ENCODE results near the gene FXYD2. TPM values are rescaled to one million over a fixed set of nuclear protein-coding genes. Genes with fewer than 3 reads are reported as not detected.

FXYD2 gene
- total and polyA plus RNA-seq, 2 of the 4 experiments (the other 2 are of a cell fraction), result 0.09 TPM; not detected in 1

DNA sequence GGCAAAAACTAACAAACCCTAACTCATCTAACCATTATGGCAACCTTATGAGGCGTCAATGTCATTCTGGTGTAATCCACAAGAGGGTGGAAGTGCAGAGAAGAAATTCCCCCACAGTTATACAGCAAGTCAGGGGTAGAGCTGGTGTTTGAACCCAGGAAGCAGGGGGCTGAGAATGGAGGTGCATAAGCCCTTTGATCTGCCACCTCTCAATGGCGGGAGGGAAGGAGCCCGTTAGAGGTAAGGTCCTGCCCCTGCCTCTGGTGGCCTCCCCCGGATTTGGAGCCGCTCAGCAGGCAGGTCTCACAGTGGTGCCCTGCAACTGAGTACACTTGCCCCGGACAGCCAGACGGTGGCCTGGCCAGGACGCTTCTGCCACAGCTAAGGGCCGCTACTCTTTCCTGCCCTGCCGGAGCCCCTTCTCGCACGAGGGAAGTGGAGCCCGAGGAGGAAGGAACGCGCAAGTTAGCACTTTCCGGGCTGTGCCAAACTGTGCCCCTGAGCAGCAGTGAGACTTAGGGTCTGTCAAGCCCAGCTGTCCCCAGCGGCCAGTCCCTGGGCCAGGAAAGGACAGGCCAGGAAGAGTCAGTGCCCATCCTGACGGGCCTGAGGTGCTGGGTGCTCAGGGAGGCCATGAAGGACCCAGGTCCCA lies 1.1 kb downstream of the FXYD2 start:
- no peak overlapping the region for H2AK5ac ChIP-seq (ENCODE audit: low read depth, low read length)
- no peak overlapping the region for H2BK5ac ChIP-seq (ENCODE audit: low read depth, low read length, poor library complexity, severe bottlenecking)
- no peak overlapping the region for H3K18ac ChIP-seq (ENCODE audit: low read depth, low read length)
- H4K8ac ChIP-seq (ENCODE audit: low read depth in 2 of 2, low read length in 2 of 2), result no peak overlapping the region
- H3K14ac ChIP-seq (replicated peaks; ENCODE audit: low read depth, low read length), result no peak overlapping the region
- H4K91ac ChIP-seq (ENCODE audit: insufficient read depth, low read depth, low read length), result no peak overlapping the region
- no peak overlapping the region for H3K4ac ChIP-seq (ENCODE audit: low read depth, low read length)
- WGBS, 2 experiments (ENCODE audit: extremely low coverage in 2 of 2, insufficient read length in 1 of 2), result 59% methylated on average over 14 of the region's 18 CpGs; no CpG with 5 or more reads in 1 of the 2 experiments
- no peaks in the 10 kb centered on the region for H3K9me3 ChIP-seq (ENCODE audit: control insufficient read depth, insufficient read depth, low read length)
- intact Hi-C loops (cut with micrococcal nuclease) (no loop called here), dilution Hi-C loops (cut with HindIII; ENCODE audit: low sequenced_read_pairs, unreplicated experiment) (no loop called here), in situ Hi-C loops (cut with MboI; ENCODE audit: low sequenced_read_pairs) (no loop called here)
- POLR2A ChIA-PET (ENCODE audit: unreplicated experiment), result no interaction called here
- no peak for ATAC-seq (ENCODE audit: low read depth)
- H3K23ac ChIP-seq (ENCODE audit: low read depth, low read length), result no peak overlapping the region
- no peak overlapping the region for H3K9ac ChIP-seq (ENCODE audit: low read depth, low read length)
- no peak overlapping the region for H3K4me2 ChIP-seq (ENCODE audit: low read depth, low read length)
- no peak overlapping the region for H2BK15ac ChIP-seq (ENCODE audit: low read depth, low read length)
- H2BK20ac ChIP-seq (ENCODE audit: low read depth, low read length), result no peak overlapping the region
- CTCF ChIA-PET, result interaction anchor here (0.9 kb wide), 1 partner anchor 22 kb away, joined by 3 read pairs; no protein-coding TSS in a partner anchor
- no peaks in the 10 kb centered on the region for H4K20me1 ChIP-seq (ENCODE audit: insufficient read depth, low read length)
- H2AFZ ChIP-seq (replicated peaks; ENCODE audit: low read length, poor library complexity), result peak overlapping the region; percentile 76
- H3K79me1 ChIP-seq (ENCODE audit: low read depth in 1 of 2, low read length in 2 of 2), result no peaks in the 10 kb centered on the region
- peaks cover 2% of the 10 kb centered on the region; the same call in 1 of the 2 replicates for H3K27me3 ChIP-seq (ENCODE audit: control insufficient read depth, insufficient read depth, low read length)
- no peak overlapping the region for H4K5ac ChIP-seq (ENCODE audit: low read depth, low read length)
- no peak overlapping the region for H2BK120ac ChIP-seq (ENCODE audit: low read depth, low read length)
- TF ChIP-seq CEBPB (IDR thresholded peaks at IDR 0.05; ENCODE audit: low read depth, low read length) (no peak), SMC3 (IDR thresholded peaks at IDR 0.05; ENCODE audit: low read depth, low read length) (no peak), MAFK (IDR thresholded peaks at IDR 0.05; ENCODE audit: low read depth, low read length) (no peak), MAZ (IDR thresholded peaks at IDR 0.05; ENCODE audit: borderline replicate concordance, low read depth, low read length) (no peak), FOS (IDR thresholded peaks at IDR 0.05; ENCODE audit: low read depth, low read length) (no peak), BHLHE40 (IDR thresholded peaks at IDR 0.05; ENCODE audit: low read depth, low read length) (no peak), RCOR1 (IDR thresholded peaks at IDR 0.05; ENCODE audit: insufficient replicate concordance, low read length) (no peak)
- TF ChIP-seq, protein P1, sequence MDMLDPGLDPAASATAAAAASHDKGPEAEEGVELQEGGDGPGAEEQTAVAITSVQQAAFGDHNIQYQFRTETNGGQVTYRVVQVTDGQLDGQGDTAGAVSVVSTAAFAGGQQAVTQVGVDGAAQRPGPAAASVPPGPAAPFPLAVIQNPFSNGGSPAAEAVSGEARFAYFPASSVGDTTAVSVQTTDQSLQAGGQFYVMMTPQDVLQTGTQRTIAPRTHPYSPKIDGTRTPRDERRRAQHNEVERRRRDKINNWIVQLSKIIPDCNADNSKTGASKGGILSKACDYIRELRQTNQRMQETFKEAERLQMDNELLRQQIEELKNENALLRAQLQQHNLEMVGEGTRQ (IDR thresholded peaks at IDR 0.05; ENCODE audit: low read depth, low read length), result no peak
- TF ChIP-seq, protein P2, sequence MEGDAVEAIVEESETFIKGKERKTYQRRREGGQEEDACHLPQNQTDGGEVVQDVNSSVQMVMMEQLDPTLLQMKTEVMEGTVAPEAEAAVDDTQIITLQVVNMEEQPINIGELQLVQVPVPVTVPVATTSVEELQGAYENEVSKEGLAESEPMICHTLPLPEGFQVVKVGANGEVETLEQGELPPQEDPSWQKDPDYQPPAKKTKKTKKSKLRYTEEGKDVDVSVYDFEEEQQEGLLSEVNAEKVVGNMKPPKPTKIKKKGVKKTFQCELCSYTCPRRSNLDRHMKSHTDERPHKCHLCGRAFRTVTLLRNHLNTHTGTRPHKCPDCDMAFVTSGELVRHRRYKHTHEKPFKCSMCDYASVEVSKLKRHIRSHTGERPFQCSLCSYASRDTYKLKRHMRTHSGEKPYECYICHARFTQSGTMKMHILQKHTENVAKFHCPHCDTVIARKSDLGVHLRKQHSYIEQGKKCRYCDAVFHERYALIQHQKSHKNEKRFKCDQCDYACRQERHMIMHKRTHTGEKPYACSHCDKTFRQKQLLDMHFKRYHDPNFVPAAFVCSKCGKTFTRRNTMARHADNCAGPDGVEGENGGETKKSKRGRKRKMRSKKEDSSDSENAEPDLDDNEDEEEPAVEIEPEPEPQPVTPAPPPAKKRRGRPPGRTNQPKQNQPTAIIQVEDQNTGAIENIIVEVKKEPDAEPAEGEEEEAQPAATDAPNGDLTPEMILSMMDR (conservative IDR thresholded peaks at IDR 0.05; ENCODE audit: low read depth, low read length), result no peak
- no peaks in the 10 kb centered on the region for H3K9me1 ChIP-seq (ENCODE audit: insufficient read depth, low read length)
- H3K36me3 ChIP-seq (ENCODE audit: control insufficient read depth, insufficient read depth, low read length), result no peaks in the 10 kb centered on the region
- no peak overlapping the region for H3K4me3 ChIP-seq (ENCODE audit: insufficient read depth, low read depth, low read length)
- H3K4me1 ChIP-seq (ENCODE audit: control insufficient read depth, insufficient read depth, low read length), result peaks cover 3% of the 10 kb centered on the region; the same call in 1 of the 2 replicates
- H3K56ac ChIP-seq (ENCODE audit: extremely low read depth, insufficient read depth, low read length), result no peak overlapping the region
- no peak overlapping the region for H3K27ac ChIP-seq (ENCODE audit: insufficient read depth, low read length)
- DNase-seq, result no peak
- H2AK9ac ChIP-seq (replicated peaks; ENCODE audit: low read depth, low read length, poor library complexity), result peak overlapping the region; percentile 19
- no TSS peak for BruUV-seq (replicated peaks)

All from IMR-90 (cell line).